Measurements from ENCODE around the gene KANSL1.
"Not testable (repeated sequence)": the region's sequence is repeated elsewhere in the genome, so short reads cannot be mapped to it uniquely, and the experiment has no call there.

KANSL1 gene

DNA sequence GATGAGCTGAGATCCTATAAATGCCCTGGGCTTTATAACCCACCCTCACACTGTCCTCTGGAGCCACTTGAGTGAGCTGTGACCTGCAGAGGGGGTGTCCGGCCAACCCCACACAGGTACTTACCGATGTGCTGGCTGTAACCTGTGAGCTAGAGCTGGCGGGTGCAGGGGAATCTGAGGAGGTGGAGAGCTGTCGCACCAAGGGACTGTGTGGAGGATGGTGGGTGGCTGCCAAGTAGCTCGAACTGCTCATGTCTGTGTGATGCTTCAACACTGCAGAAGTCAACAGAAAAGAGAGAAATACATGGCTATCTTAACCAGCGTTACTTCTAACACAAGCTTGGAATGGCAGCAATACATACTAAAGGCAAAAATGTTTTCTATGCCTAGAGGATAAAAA is 154.8 kb downstream of the KANSL1 start:
- DNase-seq (ENCODE audit: low read depth in 2 of 2) = no peak

DNA sequence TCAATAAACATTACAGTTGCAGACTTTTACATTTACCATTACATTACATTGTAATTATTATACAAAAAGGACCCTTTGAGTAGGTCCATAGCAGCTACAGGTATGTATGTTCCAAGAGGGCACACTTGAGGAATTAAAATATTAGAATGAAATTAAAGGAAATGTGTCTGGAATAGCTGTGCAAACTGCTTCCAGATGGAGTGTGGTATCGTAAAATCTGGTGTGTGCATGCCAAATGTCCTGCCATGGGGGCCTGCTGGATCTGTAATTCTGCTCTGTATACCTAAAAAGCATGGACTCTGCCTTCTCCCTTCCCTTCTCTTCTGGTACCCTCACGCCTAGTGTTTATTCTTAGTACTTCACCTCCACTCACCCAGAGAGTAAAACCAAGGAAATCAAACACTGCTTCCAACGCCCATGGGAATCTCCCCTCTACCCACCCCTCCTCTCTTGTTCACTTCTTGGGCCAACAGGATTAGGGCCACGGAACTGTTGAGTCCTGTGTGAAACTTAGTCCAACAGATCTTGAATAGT is 155.4 kb downstream of the KANSL1 start:
- no peak for DNase-seq (ENCODE audit: low read depth in 2 of 2)

DNA sequence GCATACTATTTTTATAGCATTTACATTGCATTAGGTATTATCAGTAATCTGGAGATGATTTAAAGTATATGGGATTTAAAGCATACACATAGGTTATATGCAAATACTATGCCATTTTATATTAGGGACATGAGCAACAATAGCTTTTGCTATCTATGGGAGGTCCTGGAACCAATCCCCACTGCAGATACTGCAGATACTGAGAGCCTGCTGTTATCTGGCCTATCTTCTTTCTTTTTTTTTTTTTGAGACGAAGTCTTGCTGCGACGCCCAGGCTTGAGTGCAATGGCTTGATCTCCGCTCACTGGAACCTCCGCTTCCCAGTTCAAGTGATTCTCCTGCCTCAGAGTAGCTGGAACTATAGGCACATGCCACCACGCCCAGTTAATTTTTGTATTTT is 156.7 kb downstream of the KANSL1 start:
- no peak for DNase-seq (ENCODE audit: low read depth in 2 of 2)

DNA sequence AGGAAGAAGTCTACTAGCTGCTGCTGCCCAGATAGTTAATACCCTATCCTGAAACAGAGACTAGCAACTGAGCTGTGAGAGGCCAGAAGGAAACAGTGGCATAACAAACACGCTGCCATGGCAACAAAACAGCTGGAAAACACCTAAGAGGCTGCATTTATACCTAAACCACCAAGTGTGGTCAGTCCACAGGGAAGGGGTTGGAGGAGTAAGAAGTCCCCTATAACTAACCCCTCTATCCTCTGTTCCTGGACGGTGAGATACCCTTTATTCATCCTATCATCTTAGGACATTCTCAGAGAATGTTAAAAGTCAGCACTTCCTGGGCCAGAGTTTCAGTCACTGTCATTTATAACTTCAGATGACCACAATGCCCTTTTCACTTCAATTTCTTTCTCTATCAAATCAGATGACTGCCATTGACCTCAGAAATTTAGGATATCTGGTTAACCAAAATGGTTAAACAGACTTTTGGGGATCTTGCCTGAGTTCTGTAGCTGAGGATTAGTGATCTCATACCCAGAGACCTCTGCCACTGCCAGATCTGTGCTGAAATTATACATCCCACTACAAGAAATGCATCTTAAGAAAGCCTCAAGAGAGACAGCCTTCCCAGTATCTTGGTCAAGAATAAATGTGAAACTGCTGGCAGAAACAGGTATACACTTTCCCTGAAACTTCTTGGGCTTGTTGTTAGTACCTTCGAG is 158.0 kb downstream of the KANSL1 start:
- no peak for DNase-seq (ENCODE audit: low read depth in 2 of 2)

DNA sequence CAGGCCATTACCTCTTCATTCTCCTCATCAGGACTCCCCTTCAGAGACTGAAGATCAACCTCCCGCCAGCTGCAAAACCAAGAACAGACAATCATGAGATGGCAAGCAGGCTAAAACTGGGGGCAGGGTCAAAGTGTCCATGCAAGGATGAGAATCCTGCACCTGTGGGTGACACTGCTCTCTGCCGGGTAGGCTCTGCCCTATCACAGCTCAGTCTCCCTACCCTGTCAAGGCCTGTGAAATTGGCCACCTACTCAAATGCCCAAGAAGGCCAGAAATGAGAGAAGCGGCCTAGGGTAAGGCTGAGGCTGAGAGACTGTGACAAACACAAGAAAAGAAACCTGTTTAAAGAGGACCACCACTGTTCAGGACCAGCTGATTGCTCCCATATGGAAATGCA is 159.8 kb downstream of the KANSL1 start:
- DNase-seq (ENCODE audit: low read depth in 2 of 2) = no peak

DNA sequence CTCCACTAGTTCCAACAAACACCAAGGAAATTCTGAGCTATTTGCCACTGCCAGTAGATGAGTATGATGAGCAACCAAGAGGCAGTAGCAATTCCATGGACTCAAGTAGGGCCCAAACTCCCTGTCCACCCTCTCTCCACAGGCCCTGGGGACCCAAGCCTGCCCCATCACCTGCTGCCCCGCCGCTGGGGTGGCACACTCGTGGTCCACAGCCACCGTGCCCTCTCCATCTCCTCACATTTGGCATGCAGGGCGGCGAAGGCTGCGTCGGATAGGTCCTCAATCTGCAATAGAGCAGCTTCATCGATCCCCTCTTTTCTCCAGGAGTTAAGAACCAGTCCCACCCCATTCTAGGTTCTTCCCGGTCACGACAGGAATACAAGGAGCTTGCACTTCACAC is 160.3 kb downstream of the KANSL1 start:
- DNase-seq (ENCODE audit: low read depth in 2 of 2) = no peak

DNA sequence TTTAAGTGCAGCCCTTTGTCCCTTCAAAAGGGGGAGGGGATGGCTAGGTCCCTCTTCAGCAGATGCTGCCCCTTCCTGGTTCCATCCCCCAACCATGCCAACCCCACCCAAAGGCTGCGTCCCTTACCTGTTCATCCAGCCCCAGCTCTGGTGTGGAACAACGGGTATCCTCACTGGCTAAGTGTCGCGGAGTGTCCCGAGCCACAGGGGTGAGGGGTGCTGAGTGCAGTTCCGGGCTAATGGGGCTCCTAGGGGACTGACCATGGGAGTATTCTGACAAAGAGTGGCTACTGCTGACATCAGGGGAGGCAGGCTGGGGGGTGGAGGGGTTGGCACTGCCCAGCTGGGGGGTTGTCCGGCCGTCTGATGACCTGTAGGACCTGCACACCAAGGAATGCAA is 161.3 kb downstream of the KANSL1 start:
- DNase-seq (ENCODE audit: low read depth in 2 of 2) = no peak

DNA sequence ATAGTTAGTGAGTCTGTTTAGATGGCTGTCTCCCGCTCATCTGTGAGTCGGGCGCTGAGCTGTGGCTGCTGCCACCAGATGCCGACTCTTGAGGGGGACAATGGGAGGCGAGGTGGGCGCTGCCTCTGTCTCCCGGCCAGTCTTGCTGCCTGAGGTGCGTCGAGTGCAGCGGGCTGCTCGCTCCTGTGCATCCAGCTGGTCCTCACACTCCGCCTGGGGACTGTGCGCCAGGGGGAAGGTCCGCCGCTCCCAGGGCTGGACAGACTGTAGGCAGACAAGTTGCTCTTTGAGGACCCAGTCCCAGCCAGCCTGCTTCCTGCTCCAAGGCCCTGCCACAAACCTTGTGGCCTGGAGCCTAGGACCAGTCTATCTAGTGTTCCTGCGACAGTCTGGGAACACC is 161.8 kb downstream of the KANSL1 start:
- no peak for DNase-seq (ENCODE audit: low read depth in 2 of 2)

DNA sequence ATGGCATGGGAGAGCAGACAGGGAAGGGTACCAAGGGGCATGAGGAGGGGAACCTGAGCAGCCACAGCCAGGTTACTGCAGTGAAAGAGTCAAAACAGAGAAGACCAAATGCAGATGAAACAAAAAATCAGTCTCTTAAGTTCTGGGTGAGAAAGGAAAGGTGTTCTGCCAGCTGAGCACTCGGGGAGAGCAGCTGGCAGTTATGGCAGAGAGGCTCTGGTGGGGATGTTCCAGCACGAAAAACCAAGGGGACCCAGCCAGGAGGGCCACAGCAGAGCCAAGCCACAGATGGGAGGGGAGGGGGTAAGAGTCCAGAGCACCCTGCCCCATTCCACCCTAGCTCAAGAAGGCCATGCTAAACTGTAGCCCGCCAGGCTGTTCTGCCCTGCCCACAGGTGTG is 162.5 kb downstream of the KANSL1 start:
- DNase-seq (ENCODE audit: low read depth in 2 of 2) = no peak

DNA sequence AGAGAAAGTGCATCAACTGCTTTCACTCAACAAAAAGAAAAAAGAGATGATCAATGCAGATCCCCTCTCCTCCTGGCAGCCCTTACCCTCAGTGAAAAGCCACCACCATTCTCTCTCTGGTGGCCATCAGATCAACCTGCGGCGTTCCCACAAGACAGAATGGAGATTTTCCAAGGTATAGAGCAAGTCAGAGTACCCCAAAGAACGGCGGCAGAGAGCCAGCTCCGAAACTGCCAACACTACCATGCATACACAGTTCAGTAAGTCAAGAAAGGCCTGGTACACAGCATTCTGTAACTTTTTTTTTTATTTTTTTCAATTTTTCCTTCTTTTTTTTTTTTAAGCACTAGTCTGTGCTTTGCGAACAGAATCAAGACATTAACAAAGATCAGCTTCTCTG is 163.6 kb downstream of the KANSL1 start:
- DNase-seq (ENCODE audit: low read depth in 2 of 2) = no peak

DNA sequence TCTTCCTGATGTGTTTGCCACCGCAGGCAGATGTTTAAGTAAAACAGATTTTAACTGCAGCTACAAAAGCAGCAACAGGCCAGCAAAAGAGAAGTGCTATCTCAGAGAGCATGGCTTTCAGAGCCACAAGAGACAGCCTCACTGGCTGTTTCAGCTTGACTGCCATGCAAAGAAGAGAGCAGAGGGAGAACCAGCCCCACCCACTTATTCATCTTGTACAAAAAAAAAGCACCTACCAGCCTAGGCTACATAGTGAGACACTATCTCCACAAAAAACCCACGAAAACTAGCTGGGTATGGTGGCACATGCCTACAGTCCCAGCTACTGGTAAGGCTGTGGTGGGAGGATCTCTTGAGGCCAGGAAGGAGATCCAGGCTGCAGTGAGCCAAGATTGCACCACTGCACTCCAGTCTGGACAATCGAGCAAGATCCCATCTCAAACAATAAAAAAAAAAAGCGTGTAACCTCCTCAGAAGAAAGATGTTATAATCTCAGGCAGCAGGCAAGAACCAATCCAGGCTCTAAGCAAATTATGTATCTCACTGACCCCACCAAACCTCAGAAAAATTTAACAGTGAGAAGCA is 164.2 kb downstream of the KANSL1 start:
- DNase-seq (ENCODE audit: low read depth in 2 of 2) = no peak

DNA sequence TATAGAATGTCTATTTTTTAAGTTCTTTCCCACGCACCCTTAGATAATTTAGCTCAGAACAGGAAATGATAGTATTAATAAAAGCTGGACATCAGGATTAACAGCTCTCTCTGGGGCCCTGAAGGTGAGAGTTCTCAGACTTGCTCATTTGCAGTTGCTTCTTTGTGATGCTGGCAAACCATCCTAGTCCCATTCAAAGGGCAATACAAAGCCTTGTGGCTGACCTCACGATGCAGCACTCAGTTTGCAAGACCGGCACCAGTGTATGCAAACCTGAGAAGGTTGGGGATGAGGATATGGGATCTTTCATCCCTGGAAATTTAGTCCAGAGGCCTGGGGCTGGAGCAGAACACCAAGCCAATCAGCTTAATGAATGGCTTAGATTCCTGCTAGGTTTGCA is 164.9 kb downstream of the KANSL1 start:
- no peak for DNase-seq (ENCODE audit: low read depth in 2 of 2)

DNA sequence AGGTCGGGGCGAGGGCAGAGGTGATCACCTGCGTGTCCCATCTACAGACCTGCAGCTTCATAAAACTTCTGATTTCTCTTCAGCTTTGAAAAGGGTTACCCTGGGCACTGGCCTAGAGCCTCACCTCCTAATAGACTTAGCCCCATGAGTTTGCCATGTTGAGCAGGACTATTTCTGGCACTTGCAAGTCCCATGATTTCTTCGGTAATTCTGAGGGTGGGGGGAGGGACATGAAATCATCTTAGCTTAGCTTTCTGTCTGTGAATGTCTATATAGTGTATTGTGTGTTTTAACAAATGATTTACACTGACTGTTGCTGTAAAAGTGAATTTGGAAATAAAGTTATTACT is 165.3 kb downstream of the KANSL1 start:
- no peak for DNase-seq (ENCODE audit: low read depth in 2 of 2)

DNA sequence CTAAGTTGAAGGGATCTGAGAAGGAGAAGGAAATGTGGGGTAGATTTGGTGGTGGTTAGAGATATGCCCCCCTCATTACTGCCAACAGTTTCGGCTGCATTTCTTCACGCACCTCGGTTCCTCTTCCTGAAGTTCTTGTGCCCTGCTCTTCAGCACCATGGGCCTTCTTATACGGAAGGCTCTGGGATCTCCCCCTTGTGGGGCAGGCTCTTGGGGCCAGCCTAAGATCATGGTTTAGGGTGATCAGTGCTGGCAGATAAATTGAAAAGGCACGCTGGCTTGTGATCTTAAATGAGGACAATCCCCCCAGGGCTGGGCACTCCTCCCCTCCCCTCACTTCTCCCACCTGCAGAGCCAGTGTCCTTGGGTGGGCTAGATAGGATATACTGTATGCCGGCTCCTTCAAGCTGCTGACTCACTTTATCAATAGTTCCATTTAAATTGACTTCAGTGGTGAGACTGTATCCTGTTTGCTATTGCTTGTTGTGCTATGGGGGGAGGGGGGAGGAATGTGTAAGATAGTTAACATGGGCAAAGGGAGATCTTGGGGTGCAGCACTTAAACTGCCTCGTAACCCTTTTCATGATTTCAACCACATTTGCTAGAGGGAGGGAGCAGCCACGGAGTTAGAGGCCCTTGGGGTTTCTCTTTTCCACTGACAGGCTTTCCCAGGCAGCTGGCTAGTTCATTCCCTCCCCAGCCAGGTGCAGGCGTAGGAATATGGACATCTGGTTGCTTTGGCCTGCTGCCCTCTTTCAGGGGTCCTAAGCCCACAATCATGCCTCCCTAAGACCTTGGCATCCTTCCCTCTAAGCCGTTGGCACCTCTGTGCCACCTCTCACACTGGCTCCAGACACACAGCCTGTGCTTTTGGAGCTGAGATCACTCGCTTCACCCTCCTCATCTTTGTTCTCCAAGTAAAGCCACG is 165.9 kb downstream of the KANSL1 start:
- DNase-seq (ENCODE audit: low read depth in 2 of 2) = no peak

DNA sequence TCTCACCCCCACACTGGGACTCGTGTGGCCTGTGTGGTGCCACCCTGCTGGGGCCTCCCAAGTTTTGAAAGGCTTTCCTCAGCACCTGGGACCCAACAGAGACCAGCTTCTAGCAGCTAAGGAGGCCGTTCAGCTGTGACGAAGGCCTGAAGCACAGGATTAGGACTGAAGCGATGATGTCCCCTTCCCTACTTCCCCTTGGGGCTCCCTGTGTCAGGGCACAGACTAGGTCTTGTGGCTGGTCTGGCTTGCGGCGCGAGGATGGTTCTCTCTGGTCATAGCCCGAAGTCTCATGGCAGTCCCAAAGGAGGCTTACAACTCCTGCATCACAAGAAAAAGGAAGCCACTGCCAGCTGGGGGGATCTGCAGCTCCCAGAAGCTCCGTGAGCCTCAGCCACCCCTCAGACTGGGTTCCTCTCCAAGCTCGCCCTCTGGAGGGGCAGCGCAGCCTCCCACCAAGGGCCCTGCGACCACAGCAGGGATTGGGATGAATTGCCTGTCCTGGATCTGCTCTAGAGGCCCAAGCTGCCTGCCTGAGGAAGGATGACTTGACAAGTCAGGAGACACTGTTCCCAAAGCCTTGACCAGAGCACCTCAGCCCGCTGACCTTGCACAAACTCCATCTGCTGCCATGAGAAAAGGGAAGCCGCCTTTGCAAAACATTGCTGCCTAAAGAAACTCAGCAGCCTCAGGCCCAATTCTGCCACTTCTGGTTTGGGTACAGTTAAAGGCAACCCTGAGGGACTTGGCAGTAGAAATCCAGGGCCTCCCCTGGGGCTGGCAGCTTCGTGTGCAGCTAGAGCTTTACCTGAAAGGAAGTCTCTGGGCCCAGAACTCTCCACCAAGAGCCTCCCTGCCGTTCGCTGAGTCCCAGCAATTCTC is 166.8 kb downstream of the KANSL1 start:
- DNase-seq (ENCODE audit: low read depth in 2 of 2) = no peak

DNA sequence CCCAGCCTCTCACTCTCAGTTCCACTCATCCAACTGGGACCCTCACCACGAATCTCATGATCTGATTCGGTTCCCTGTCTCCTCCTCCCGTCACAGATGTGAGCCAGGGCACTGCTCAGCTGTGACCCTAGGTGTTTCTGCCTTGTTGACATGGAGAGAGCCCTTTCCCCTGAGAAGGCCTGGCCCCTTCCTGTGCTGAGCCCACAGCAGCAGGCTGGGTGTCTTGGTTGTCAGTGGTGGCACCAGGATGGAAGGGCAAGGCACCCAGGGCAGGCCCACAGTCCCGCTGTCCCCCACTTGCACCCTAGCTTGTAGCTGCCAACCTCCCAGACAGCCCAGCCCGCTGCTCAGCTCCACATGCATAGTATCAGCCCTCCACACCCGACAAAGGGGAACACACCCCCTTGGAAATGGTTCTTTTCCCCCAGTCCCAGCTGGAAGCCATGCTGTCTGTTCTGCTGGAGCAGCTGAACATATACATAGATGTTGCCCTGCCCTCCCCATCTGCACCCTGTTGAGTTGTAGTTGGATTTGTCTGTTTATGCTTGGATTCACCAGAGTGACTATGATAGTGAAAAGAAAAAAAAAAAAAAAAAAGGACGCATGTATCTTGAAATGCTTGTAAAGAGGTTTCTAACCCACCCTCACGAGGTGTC is 167.6 kb downstream of the KANSL1 start:
- DNase-seq (ENCODE audit: low read depth in 2 of 2) = no peak

DNA sequence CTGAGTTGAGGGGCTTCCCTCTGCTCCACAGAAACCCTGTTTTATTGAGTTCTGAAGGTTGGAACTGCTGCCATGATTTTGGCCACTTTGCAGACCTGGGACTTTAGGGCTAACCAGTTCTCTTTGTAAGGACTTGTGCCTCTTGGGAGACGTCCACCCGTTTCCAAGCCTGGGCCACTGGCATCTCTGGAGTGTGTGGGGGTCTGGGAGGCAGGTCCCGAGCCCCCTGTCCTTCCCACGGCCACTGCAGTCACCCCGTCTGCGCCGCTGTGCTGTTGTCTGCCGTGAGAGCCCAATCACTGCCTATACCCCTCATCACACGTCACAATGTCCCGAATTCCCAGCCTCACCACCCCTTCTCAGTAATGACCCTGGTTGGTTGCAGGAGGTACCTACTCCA is 168.2 kb downstream of the KANSL1 start:
- no peak for DNase-seq (ENCODE audit: low read depth in 2 of 2)

DNA sequence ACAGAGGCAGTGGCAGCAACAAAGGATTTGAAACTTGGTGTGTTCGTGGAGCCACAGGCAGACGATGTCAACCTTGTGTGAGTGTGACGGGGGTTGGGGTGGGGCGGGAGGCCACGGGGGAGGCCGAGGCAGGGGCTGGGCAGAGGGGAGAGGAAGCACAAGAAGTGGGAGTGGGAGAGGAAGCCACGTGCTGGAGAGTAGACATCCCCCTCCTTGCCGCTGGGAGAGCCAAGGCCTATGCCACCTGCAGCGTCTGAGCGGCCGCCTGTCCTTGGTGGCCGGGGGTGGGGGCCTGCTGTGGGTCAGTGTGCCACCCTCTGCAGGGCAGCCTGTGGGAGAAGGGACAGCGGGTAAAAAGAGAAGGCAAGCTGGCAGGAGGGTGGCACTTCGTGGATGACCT is 168.6 kb downstream of the KANSL1 start:
- no peak for DNase-seq (ENCODE audit: low read depth in 2 of 2)

DNA sequence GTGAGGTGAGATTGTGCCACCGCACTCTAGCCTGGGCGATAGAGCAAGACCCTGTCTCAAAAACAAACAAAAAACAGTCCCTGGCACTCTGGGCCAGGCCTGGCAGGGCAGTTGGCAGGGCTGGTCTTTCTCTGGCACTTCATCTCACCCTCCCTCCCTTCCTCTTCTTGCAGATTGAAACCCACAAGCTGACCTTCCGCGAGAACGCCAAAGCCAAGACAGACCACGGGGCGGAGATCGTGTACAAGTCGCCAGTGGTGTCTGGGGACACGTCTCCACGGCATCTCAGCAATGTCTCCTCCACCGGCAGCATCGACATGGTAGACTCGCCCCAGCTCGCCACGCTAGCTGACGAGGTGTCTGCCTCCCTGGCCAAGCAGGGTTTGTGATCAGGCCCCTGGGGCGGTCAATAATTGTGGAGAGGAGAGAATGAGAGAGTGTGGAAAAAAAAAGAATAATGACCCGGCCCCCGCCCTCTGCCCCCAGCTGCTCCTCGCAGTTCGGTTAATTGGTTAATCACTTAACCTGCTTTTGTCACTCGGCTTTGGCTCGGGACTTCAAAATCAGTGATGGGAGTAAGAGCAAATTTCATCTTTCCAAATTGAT is 169.3 kb downstream of the KANSL1 start:
- no peak for DNase-seq (ENCODE audit: low read depth in 2 of 2)

DNA sequence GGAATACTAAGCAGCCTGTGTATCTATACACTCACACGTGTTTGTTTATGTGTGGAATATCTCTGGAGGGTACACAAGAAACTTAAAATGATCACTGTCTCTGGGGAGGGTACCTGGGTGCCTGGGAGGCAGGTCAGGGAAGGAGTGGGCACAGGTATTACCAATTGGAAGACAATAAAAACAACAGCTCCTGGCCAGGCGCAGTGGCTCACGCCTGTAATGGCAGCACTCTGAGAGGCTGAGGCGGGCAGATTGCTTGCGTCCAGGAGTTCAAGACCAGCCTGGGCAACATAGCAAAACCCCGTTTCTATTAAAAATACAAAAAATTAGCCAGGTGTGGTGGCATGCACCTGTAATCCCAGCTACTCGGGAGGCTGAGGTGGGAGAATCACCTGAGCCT is 169.9 kb downstream of the KANSL1 start:
- DNase-seq (ENCODE audit: low read depth in 2 of 2) = not testable (repeated sequence)

DNA sequence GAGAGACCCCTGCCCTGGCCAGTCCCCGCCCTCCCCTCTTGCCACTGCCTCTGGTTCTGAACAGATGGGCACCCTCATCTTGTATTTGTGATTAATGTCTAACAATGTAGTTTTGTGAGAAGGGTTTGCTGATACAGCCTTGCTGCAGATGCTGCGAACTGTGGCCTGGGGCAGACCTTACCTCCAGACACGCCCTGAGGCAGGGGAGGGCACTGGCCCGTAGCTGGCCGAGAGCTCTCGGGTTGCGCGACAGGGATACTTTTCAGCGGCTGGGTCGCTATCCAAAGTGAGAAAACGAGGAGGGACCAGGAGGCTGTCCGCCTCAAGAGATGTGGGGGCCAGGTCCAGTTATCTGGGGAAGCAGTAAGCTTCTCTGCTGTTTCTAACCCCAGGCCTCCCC is 172.2 kb downstream of the KANSL1 start:
- no peak for DNase-seq (ENCODE audit: low read depth in 2 of 2)

Measured in stimulated activated CD4-positive, alpha-beta T cell treated with anti-CD3 and anti-CD28 coated beads, Interleukin-15, amount 100 ng/mL, for 48 hours (primary cell).